Liver (tissue), 3 donors: Measurements from ENCODE around the gene KCNQ1.

Experiments used
- ATF3 ChIP-seq: IDR thresholded peaks from 2 replicates; pipeline ENCODE4 v1.6.1; 2016; ENCODE audit warnings: antibody characterized with exemption
- CTCF ChIP-seq: fragments of 150-350 bp; IDR thresholded peaks from 2 replicates; pipeline ENCODE4 v1.5.1; 2017; ENCODE audit warnings: improper control_type of control experiment, low read depth, low read length; ENCODE audit not compliant: missing input control
- EGR1 ChIP-seq, 2 donors: IDR thresholded peaks; 2 replicates each; pipeline ENCODE4 v1.6.1; 2016 to 2018; ENCODE audit warnings: antibody characterized with exemption in 2 of 2, low read depth in 2 of 2
- HNF4A ChIP-seq, 2 donors: conservative IDR thresholded peaks; 2 replicates each; pipeline ENCODE4 v1.6.1; 2016; ENCODE audit warnings: antibody characterized with exemption in 2 of 2, mild to moderate bottlenecking in 2 of 2
- NR2F2 ChIP-seq: IDR thresholded peaks from 2 replicates; pipeline ENCODE4 v1.6.1; 2016; ENCODE audit warnings: antibody characterized with exemption
- RAD21 ChIP-seq, 2 donors: IDR thresholded peaks; 2 replicates each; pipeline ENCODE4 v1.6.1; 2016; ENCODE audit warnings: antibody characterized with exemption in 2 of 2, mild to moderate bottlenecking in 2 of 2
- REST ChIP-seq: IDR thresholded peaks from 2 replicates; pipeline ENCODE4 v1.6.1; 2016; ENCODE audit warnings: antibody characterized with exemption, mild to moderate bottlenecking
- RXRA ChIP-seq, 2 donors: IDR thresholded peaks; 2 replicates each; pipeline ENCODE4 v1.6.1; 2017 to 2018; ENCODE audit warnings: antibody characterized with exemption in 2 of 2, mild to moderate bottlenecking in 1 of 2
- SP1 ChIP-seq: IDR thresholded peaks from 2 replicates; pipeline ENCODE4 v1.6.1; 2018; ENCODE audit warnings: antibody characterized with exemption, mild to moderate bottlenecking
- TAF1 ChIP-seq: conservative IDR thresholded peaks from 2 replicates; pipeline ENCODE4 v1.6.1; 2016; ENCODE audit warnings: antibody characterized with exemption, mild to moderate bottlenecking
- YY1 ChIP-seq: IDR thresholded peaks from 2 replicates; pipeline ENCODE4 v1.6.1; 2016; ENCODE audit warnings: antibody characterized with exemption, mild to moderate bottlenecking
- ZBTB33 ChIP-seq: IDR thresholded peaks from 2 replicates; pipeline ENCODE4 v1.6.1; 2016; ENCODE audit warnings: antibody characterized with exemption
- donor health status: healthy.
- donor health status: healthy.

- TF ChIP-seq CTCF (no peak), ZBTB33 (no peak), NR2F2 (no peak), RAD21 (IDR thresholded peaks at IDR 0.05) (no peak), YY1 (no peak), RXRA (IDR thresholded peaks at IDR 0.05) (no peak), TAF1 (no peak), EGR1 (IDR thresholded peaks at IDR 0.05; ENCODE audit: low read depth in 2 of 2) (no peak), SP1 (no peak), REST (no peak), ATF3 (no peak), HNF4A (conservative IDR thresholded peaks at IDR 0.05) (no peak)
Measured at GRCh38 chr11:2890466-2891294, 445.9 kb downstream of the KCNQ1 start.
